ENCODE data around the gene LRRC45.
A peak's percentile ranks its signal among the peaks of the same experiment; 100 is the strongest.

The LRRC45 gene

GRCh38 chr17:81994593-81995462 lies 28.3 kb upstream of the LRRC45 start:
- DNase-seq = no peak

- no peak for DNase-seq
These were observed 27.5 kb upstream of the LRRC45 start for GRCh38 chr17:81995463-81996231.

GRCh38 chr17:81996232-81996756 lies 26.8 kb upstream of the LRRC45 start:
- DNase-seq = no peak

- DNase-seq = no peak
These were observed 26.2 kb upstream of the LRRC45 start for GRCh38 chr17:81996757-81997441.

- no peak for DNase-seq
These were observed 24.9 kb upstream of the LRRC45 start for GRCh38 chr17:81998212-81998611.

GRCh38 chr17:81998691-81999438 lies 24.2 kb upstream of the LRRC45 start:
- no peak for DNase-seq

- no peak for DNase-seq
These were observed 23.5 kb upstream of the LRRC45 start for GRCh38 chr17:81999587-81999975.

GRCh38 chr17:81999976-82000802 lies 22.9 kb upstream of the LRRC45 start:
- DNase-seq = no peak

- no peak for DNase-seq
These were observed 22.1 kb upstream of the LRRC45 start for GRCh38 chr17:82000803-82001570.

GRCh38 chr17:82001571-82002056 lies 21.5 kb upstream of the LRRC45 start:
- no peak for DNase-seq

- peak; percentile 32 to 33 for DNase-seq
These were observed 19.4 kb upstream of the LRRC45 start for GRCh38 chr17:82003411-82004381.

GRCh38 chr17:82004517-82005455 lies 18.3 kb upstream of the LRRC45 start:
- no peak for DNase-seq

GRCh38 chr17:82005701-82006348 lies 17.3 kb upstream of the LRRC45 start:
- no peak for DNase-seq

- DNase-seq = no peak
These were observed 16.5 kb upstream of the LRRC45 start for GRCh38 chr17:82006468-82007227.

GRCh38 chr17:82007228-82007494 lies 15.9 kb upstream of the LRRC45 start:
- no peak for DNase-seq

- DNase-seq = no peak
These were observed 15.4 kb upstream of the LRRC45 start for GRCh38 chr17:82007495-82008257.

All from stimulated activated CD4-positive, alpha-beta T cell treated with anti-CD3 and anti-CD28 coated beads, Interleukin-2, amount 100 ng/mL, for 48 hours (primary cell).